UCSD-AML1 (cell line): Measurements from ENCODE around the gene MFNG.

Experiments used
- DNase-seq: peaks from one replicate; lab custom pipeline; 2025; ENCODE audit not compliant: unreplicated experiment; lab: John Stamatoyannopoulos, UW

Gene MFNG

DNA sequence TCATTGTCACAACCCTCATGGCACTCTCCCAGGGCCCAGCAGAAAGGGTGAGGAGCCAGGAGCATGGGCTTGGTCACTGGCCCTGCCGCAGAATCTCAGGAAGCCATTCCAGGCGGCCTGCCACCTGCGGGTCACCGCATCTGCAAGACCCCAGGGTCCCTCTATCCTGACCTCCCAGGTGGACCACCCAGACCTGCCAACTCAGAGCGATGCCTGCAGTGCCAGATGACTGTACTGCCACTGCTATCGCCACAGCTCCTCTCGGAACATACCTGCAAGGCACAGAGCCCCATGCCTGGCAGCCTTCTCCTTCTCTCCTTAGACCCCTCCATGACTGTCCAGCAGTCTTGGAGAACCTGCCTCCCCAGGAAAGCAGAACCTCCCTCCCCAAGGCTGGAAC is 32.5 kb downstream of the MFNG start:
- no peak for DNase-seq

DNA sequence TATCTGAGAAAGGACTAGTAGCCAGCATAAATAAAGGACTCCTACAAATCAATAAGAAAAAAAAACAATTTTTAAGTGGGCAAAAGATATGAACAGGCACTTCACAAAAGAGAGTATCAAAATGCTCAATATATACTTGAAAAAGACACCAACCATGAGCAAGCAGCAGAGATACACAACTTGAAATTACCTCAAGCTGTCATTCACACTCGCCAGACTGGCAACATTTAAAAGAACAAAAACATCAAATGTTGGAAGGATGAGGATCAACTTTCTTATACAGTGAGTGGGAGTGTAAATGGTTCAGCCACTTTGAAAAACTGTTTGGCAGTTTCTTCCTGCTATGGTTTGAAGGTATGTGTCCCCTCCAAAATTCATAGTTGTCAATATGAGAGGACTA is 35.0 kb downstream of the MFNG start:
- DNase-seq = no peak

DNA sequence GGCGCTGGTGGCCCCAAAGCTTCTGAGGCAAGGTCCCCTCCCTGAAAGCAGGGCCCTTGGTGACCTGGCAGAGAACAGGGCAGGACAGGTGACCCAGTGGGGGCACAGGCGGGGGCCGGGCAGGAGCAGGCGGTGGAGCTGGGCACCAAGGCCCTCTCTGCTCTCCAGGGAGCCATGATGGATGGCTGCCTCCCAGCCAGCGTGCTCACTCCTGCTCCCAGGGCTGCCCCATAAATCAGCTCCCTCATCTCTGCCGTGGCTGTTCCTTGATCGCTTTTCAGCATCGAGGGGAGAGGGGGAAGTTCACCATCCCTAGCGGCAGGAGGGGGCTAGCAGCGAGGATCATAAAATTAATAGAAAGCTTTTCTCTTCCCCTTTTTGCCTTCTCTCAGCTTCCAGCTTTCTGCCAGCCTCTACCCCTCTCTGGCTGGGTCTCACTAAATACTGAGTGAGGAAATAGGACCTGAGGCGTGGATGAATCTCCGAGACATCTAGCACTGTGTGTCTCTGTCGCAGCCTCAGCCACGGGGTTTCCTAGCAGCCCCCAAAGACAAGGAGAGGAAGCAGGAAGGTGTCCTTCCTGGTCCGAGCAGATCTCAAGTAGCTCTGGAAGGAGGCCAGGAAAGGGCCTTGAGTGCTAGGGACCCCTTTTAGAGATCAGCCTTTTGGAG is 36.7 kb downstream of the MFNG start:
- DNase-seq = no peak

DNA sequence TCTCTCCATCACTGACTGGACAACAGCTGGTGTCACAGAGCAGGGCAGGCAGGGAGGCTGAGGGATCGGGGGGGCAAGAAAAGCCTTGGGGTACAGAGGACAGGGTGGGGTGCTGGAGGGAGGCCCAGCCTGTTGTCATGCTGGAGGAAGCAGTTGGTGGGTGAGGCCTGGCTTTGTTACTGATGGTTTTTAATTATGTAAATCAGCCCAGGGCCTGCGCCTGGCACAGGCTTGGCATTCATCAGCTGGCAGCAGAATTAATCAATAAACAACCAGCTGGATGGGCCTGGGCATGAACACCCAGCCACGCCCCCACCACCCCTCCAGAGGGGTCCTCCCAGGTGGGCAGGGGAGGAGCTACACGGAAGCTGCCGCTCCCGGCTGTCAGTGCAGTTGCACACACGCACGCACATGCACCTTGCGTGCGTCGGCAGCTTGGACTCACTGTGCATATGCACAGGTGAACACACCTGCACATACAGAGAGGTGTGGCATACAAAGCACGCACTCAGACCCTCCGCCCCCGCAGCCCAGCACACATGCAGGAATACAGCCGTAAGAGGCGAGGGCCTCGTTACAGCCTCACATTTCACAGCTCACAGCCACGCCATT is 37.6 kb downstream of the MFNG start:
- no peak for DNase-seq

DNA sequence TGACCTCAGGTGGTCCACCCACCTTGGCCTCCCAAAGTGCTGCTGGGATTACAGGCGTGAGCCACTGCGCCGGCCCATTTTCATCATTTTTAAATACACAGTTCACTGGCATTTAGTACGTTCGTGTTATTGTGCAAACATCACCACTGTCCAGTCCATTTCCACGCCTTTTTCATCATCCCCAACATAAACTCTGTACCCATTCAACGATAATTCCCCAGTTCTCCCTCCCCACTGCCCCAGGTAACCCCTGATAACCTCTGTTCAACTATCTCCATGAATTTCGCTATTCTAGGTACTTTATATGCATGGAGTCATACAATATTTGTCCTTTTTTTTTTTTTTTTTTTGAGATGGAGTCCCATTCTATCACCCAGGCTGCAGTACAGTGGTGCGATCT is 40.7 kb downstream of the MFNG start:
- no peak for DNase-seq

DNA sequence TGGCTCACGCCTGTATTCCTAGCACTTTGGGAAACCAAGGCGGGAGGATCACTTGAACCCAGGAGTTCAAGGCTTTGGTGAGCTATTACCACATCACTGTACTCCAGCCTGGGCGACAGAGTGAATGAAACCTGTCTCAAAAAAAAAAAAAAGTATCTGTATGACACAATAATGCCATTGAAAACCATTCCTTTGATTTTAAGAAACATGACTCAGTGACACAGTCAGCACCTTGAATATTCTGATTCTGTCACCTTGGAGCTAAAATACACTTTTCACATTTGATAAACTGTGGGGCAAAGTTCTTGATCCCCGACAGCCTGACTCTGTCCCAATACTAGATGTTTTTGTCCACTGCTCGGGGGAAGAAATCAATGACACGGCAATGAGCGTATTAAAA is 42.2 kb downstream of the MFNG start:
- no peak for DNase-seq

DNA sequence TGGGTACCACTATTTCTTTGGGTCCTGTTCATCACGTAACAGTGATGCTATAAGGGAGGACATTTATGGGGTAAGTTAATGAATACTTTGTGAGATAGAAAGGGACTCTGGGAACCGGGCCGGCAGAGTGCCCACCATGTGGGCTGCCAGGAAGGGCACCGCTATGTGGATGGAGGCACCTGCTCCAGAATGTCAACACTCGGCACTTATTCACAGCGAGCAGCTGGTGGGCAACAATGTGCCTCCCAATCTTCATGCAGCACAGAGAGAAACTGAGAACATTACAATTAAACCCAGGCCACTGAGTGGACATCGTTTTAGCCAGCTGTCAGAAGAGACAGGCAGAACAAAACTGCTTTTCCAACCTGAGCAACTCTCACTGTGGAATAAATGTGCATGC is 43.1 kb downstream of the MFNG start:
- no peak for DNase-seq

DNA sequence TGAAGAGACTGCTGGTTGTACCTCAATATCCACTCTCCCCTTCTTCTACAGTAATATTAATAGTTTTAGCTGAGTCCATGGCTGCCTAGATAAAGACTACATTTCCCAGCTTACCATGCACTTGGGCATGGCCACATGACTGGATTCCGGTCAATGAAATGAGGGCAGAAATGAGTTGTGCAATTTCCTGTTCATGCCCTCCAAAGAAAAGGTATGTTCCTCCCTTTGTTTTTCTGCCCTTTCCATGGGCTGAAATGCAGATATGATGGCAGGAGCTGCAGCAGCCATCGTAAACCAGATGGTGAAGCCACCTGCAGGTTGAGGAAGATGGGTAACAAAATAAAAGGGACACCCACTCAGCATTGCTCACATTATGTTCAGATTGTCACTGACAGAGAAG is 43.6 kb downstream of the MFNG start:
- DNase-seq = no peak

DNA sequence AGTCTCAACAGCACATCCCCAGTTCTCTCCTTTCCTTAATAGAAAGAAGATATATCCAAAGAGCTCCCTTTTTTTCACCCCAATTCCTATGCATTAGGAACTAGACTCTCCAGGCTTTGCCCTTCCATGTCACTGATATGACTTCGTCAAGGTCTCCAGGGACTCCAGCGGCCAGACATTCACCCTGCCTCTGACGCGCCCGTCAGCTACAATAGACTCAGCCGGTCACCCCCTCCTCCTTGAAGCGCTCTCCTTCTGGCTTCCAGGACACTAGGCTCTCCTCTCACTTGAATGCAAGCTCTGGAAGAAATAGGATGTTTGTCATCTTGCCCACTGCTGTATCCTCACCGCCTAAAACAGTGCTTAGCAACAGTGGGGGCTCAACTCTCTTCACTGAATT is 44.0 kb downstream of the MFNG start:
- DNase-seq = no peak

DNA sequence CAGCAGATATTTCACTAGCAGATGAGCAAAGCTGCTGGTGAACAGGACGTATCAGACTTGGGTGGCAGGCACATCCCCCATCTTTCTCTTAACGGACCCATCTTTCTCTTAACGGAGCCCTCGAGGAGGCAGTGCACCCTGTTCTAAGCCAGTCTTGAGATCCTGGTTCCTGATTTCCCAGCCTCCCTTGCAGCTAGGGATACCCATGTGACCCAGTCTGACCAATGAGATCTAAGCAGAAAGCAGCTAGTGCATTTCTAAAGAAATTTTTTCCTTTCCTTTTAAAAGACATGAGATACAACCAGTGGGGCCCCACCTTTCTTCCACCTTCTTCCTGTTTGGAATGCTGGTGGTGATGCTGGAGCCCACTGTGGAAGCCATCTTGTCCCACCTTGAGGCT is 45.3 kb downstream of the MFNG start:
- DNase-seq = no peak

DNA sequence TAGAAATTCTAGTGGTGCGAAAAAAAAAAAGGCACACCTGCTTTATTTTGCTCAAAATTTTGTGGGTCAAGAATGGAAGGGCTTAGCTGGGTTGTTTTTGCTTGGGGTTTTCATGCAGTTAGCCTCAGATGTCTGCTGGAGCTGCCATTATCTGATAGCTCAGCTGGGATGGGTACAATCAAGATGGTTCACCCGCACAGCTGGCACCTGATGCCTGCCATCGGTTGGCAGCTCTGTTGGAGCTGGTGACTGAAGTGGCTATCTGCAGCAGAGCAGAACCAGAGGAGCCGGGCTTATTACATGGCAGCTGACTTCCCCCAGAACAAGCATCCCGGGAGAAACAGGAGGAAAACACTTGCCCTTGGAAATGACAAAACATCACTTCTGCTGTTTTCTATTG is 46.8 kb downstream of the MFNG start:
- DNase-seq = no peak

DNA sequence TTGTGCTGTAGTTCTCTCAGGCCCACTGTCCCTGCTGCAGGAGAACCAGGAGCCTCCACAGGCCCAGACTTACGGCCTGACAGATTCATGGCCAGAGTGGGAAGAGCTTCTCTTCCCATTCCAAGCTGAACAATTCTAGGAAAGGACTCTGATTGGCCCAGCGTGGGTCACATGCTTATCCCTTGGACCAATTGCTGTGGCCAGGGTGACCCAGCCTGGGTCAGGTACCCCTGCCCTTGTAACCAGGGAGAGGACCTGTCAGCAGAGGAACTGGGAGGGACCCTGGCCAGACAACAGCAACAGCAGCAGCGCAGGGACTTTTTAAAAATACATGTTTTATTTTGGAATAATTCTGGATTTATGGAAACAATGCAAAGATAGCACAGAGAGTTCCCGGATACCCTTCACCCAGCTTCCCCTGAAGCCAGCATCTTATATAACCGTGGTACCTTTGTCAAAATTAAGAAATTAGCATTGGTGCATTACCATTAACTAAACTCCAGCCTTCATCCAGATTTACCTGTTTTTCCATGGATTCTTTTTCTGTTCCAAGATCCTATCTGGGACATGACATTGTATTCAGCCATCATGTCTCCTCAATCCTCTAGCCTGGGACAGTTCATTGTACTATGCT is 50.1 kb downstream of the MFNG start:
- no peak for DNase-seq

DNA sequence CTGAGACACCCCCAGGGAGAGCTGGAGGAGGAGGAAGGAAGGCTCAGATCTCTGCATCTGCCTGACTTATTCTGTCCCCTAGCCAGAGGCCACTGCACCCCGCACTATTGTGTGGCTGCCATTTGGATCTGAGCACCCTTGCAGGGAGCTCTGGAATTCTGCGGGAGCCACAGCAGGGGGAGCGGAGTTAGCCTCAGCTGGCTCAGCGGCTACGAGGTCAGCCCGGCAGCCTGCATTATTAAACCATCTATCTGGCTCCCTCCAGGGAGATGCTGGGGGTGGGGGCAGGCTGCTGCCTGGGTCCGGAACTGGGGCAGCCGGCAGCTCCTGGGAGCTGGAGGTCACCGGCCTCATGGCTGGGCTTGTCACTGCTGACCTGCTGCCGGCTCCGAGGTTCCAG is 52.4 kb downstream of the MFNG start:
- no peak for DNase-seq

DNA sequence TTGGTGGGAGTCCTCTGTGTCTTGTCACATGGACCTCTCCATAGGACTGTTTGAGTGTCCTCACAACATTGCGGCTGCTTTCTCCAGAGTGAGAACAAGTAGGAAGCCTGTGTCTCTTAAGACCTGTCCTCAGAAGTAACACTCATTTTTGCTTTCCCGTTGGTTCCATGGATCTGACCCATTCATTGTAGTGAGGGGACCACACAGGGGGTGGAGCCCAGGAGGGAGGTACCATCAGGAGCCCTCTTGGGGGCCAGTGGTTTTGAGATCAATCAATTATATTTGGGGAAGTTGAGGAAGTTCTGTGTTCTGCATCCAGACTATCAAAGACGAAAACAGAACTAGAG is 53.5 kb downstream of the MFNG start:
- DNase-seq = no peak

DNA sequence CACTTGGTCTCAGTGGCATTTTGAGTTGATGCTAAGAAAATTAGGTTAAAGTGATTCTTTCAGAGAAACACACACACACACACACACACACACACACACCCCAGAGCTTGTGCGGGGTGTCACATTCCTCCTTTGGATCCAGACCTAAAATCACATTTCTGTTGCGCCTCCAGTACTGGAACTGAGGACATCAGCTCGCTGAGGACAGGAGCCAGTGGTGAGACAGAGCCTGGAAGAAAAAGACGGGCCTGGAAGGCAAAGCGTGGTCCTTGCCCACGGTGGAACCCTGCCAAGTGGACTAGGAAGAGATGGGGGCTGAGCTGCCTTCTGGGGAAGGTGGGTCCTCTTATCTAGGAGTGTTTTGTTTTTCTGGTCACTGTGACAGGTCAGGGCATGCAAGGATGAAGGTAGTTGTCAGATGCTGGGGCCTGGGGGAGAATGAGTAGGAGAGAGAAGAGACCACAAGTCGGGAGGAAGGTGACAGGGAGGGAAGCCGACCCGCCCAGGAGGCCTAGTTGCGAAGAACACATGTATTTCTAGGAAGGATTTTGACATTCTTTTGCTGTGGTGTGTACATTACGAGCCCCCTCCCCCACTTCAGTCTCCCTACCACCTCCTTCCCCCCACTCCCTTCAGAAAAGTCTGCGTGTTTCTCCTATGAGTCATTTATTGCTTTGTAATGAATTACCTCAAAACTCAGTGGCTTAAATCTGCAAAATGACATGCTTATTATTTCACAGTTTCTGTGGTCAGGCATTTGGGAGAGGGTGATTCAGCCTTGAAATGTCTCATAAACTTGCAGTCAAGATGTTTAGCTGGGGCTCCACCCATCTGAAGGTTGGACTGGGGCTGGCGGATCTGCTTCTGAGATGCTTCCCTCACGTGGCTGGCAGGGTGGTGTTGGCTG is 54.1 kb downstream of the MFNG start:
- peak; percentile 28 for DNase-seq

DNA sequence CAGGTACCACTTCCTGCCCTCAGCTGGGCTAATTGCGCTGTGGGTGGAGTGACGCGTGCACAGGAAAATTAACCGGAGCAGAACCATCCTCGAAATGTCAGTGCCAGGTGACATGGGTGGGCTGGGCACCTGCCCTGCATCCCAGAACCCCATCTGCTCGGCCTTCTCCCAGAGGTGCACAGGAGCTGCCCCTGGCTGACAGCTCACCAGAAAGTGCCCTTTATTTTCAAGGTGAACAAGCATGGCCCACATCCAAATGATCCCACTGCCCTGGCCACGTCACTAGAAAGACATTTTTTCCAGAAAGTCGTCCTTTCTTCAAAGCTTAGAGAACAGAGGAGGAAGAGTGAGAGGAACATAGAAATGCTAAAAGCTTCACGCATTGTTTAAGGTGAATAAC is 54.8 kb downstream of the MFNG start:
- no peak for DNase-seq

DNA sequence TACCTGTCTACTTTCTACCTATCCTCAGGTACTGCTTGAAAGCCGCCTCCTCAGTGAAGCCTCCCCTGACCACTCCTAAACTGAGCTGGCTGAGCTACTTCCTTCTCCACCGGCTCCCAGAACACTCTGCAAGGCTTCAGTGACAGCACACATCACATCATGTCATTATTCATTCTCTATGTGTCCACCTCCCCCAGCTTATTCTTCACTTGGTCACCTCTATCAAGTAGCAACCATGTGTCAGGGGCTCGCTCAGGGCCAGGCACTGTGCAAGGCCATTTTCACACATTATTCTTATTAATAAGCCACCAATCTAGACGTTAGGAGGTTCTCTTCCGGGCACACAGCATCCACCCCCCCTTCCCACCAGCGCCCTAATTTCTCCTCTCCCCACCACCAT is 55.2 kb downstream of the MFNG start:
- no peak for DNase-seq

DNA sequence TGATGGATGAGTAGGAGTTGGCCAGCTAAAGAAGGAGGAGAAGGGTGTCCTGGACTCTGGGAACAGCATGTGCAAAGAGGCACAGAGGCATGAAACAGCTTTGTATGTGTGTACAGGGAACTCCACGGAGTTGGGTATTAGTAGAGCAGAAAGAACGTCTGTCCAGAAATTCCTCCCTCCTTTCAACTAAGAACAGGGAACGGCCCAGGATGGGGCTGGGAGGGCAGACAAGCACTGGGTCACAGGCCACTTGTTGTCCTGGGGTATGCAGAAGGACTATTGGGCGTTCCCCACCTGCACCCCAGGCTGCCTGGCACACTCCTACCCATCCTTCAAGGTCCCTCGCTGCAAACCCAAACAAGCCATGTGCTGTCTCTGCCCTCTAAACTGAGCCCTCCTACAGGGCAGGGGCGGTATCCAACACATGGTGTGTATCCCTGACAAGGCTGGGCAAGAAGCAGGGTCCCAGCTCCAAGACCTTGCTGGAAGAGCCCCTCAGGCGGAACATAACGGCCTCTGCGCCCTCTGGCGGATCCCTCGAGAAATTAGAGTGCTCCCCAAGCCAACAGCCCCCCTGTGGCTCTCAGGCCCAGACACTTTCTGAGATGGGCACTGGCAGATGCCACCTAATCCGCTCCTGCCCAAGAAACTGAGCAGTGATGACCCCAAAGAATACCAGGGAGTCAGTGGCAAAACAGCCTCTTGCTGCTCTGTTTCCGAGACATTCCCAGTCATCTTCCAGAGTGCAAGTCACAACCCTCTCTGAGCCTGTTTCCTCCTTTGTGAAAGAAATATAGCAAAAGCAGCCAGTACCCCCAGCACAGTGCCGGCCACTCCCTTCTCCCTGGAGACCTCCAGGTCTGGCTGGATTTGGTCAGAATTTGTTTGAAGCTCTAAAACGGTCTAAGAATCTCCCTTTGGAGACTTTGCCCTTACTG is 57.3 kb downstream of the MFNG start:
- peak; percentile 59 for DNase-seq

DNA sequence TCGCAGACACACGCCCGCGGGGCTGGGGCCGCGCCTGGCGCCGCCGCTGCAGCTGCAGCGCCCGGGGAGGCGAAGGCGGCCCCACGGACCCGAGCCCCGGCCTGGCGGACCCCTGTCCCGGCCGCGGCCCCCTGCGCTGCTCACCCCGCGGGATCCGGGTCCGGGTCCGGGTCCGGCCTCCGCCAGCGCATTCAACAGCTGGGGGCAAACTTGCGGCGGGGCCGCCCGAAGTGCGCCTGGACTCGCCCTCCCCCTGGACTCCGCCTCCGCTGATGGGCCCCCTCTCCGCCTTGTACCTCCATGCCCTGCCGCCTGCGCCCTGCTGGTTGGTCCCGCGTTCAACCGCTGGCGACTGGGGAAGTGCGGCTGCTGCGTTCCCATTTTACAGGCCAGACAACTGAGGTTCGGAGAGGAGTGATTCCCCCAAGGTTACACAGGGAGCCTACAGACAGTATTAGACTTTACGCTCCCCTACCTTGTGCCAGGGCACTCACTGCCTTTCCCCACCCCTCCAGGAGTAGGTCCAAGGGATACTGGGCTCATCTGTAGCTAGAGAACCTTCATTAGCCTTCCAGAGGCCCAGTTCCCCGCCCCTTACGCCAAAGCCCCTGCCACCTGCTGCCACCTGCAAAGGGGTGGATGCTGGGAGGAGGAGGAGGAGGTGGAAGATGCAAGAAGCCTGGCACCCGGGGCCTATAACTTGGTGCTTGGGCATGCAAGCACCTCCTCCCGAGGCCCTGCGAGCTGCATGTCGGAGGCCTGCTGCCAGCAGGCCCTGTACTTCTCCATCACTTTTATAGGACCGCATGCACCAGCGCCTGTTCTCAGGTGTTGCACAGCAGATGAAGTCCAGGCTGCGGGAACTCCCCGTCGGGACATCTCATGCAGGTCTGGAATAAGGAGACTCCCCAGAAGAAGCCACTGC is 58.2 kb downstream of the MFNG start:
- DNase-seq = no peak
